Body of pancreas (tissue), 4 donors: ENCODE results near the gene UGDH. TPM values are rescaled to one million over a fixed set of nuclear protein-coding genes. Genes with fewer than 3 reads are reported as not detected.
"Not testable (repeated sequence)": the region's sequence is repeated elsewhere in the genome, so short reads cannot be mapped to it uniquely, and the experiment has no call there.

ENCODE experiments used
- ATAC-seq: fragments of 150-250 bp; one replicate; pipeline ENCODE4 v1.9.1; 2016
- DNase-seq, 4 donors: peaks; one replicate each; pipeline ENCODE4 v3.0.0-alpha.2; 2019
- H3K27ac ChIP-seq, 4 donors: fragments of 200-600 bp; sonication (generic); 1 replicate in 3 of 4; 2 replicates in 1 of 4; pipeline versions ENCODE4 v1.5.1 to v1.6.1; 2016 to 2019; ENCODE audit warnings: mild to moderate bottlenecking in 1 of 4, mixed read lengths in 1 of 4, moderate library complexity in 1 of 4
- H3K27me3 ChIP-seq, 2 donors: fragments of 200-600 bp; sonication (generic); one replicate each; pipeline ENCODE4 v1.6.0; 2016; ENCODE audit warnings: mild to moderate bottlenecking in 1 of 2
- H3K36me3 ChIP-seq, 2 donors: fragments of 200-600 bp; sonication (generic); replicated peaks in 1 of 2; 2 replicates each; pipeline ENCODE4 v1.5.1; 2016; ENCODE audit warnings: low read depth in 2 of 2; ENCODE audit not compliant: insufficient read depth in 1 of 2
- H3K4me1 ChIP-seq: fragments of 200-600 bp; sonication (generic); one replicate; pipeline ENCODE4 v1.6.0; 2016
- H3K4me3 ChIP-seq, 2 donors: fragments of 200-600 bp; sonication (generic); 1 replicate in 1 of 2; 2 replicates in 1 of 2; pipeline ENCODE4 v1.5.1; 2016 to 2019
- H3K9me3 ChIP-seq, 3 donors: fragments of 200-600 bp; sonication (generic); 1 replicate in 2 of 3; 2 replicates in 1 of 3; pipeline ENCODE4 v1.5.1; 2016
- POLR2A ChIP-seq, 3 donors: fragments of 450-650 bp; IDR thresholded peaks; one replicate each; pipeline ENCODE4 v1.6.1; 2016; ENCODE audit warnings: antibody characterized with exemption in 3 of 3, mild to moderate bottlenecking in 2 of 3
- WGBS, 2 donors: methylation state at CpG; one replicate each; pipeline ENCODE4 v1.1.5; 2017; 5-methylcytosine and 5-hydroxymethylcytosine counted together
- intact Hi-C: fragments of 100-400 bp; cut with DNase I; formaldehyde crosslinking; loops from one replicate; pipeline ENCODE4 v1.15.1; 2023
- total RNA-seq, 2 donors: library from RNA; depleted of rRNA; stranded (reverse); fragments of >200 nt; gene quantifications; one replicate each; pipeline ENCODE4 v1.1.0, GENCODE V29; 2016
- TF ChIP-seq, protein P1 (sequence below), 7 experiments: fragments of 450-650 bp in 4 of 7; fragments of 200-600 bp in 3 of 7; sonication (generic) in 3 of 7; IDR thresholded peaks; one replicate each; pipeline ENCODE4 v1.5.1; 2016 to 2019; ENCODE audit warnings: antibody characterized with exemption in 7 of 7

UGDH gene
- total RNA-seq, 2 donors from 2014 or later = 71.1 to 107 TPM

GRCh38 chr4:39510348-39510929 is 16.8 kb downstream of the UGDH start:
- 95% methylated on average over 5 of the region's 5 CpGs for WGBS, 2 donors
- H3K9me3 ChIP-seq = no peaks in the 10 kb centered on the region
- peaks cover 18 to 36% of the 10 kb centered on the region in 2 donors for H3K36me3 ChIP-seq

DNA sequence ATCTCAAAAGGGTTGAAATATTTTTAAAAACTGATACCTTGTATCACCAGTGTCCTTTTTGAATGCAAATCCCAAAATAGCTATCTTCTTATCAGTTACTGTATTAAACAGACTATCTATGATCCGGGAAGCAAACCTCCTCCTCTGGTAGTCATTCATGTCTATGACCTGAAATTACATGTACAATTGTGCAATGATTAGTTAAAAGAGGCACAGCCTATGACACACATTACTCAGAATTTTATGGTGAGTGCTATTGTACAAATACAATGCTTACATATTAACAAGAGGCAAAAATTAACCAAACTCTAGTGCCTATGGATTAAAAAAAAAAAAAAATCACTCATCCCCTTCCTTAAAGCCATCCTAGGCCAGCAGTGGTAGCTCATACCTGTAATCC is 21.7 kb downstream of the UGDH start:
- Histone ChIP-seq H3K9me3 (no peaks in the 10 kb centered on the region), H3K27ac (no peak overlapping the region), H3K27me3 (no peaks in the 10 kb centered on the region), H3K4me1 (no peaks in the 10 kb centered on the region), H3K4me3 (no peak overlapping the region), H3K36me3 (peaks cover 41 to 64% of the 10 kb centered on the region in 2 donors)
- 47 to 49% methylated on average over 1 of the region's 1 CpG for WGBS, 2 donors
- TF ChIP-seq POLR2A (IDR thresholded peaks at IDR 0.05) = no peak
- TF ChIP-seq, protein P1, sequence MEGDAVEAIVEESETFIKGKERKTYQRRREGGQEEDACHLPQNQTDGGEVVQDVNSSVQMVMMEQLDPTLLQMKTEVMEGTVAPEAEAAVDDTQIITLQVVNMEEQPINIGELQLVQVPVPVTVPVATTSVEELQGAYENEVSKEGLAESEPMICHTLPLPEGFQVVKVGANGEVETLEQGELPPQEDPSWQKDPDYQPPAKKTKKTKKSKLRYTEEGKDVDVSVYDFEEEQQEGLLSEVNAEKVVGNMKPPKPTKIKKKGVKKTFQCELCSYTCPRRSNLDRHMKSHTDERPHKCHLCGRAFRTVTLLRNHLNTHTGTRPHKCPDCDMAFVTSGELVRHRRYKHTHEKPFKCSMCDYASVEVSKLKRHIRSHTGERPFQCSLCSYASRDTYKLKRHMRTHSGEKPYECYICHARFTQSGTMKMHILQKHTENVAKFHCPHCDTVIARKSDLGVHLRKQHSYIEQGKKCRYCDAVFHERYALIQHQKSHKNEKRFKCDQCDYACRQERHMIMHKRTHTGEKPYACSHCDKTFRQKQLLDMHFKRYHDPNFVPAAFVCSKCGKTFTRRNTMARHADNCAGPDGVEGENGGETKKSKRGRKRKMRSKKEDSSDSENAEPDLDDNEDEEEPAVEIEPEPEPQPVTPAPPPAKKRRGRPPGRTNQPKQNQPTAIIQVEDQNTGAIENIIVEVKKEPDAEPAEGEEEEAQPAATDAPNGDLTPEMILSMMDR (IDR thresholded peaks at IDR 0.05) = no peak
- intact Hi-C loops = no loop called here
- ATAC-seq = no peak
- DNase-seq = no peak

More at GRCh38 chr4:39510348-39510929, 16.8 kb downstream of the UGDH start:
- H3K4me1 ChIP-seq = peaks cover 10% of the 10 kb centered on the region
- ATAC-seq (no peak), DNase-seq (no peak)
- TF ChIP-seq, protein P1 (IDR thresholded peaks at IDR 0.05) = no peak
- TF ChIP-seq POLR2A (IDR thresholded peaks at IDR 0.05) = no peak
- no peaks in the 10 kb centered on the region for H3K27me3 ChIP-seq
- H3K4me3 ChIP-seq = no peak overlapping the region
- intact Hi-C loops = no loop called here
- no peak overlapping the region for H3K27ac ChIP-seq

- no peaks in the 10 kb centered on the region for H3K4me1 ChIP-seq
- intact Hi-C loops = no loop called here
- H3K36me3 ChIP-seq = peaks cover 35 to 57% of the 10 kb centered on the region in 2 donors
- H3K4me3 ChIP-seq = no peak overlapping the region
- no peaks in the 10 kb centered on the region for H3K9me3 ChIP-seq
- TF ChIP-seq, protein P1 (IDR thresholded peaks at IDR 0.05) = no peak
- no peak for TF ChIP-seq POLR2A (IDR thresholded peaks at IDR 0.05)
- WGBS, 2 donors = 79 to 82% methylated on average over 2 of the region's 2 CpGs
- DNase-seq (no peak), ATAC-seq (no peak)
- no peak overlapping the region for H3K27ac ChIP-seq
- H3K27me3 ChIP-seq = no peaks in the 10 kb centered on the region
These were observed 22.7 kb downstream of the UGDH start for GRCh38 chr4:39504538-39504937.

GRCh38 chr4:39502664-39503035 is 24.6 kb downstream of the UGDH start:
- ATAC-seq, intact Hi-C loops, DNase-seq, H3K4me3 ChIP-seq, H3K9me3 ChIP-seq, H3K27me3 ChIP-seq, H3K4me1 ChIP-seq, H3K27ac ChIP-seq: not testable (repeated sequence)
- 92 to 95% methylated on average over 4 of the region's 4 CpGs for WGBS, 2 donors
- peaks cover 22 to 54% of the 10 kb centered on the region in 2 donors for H3K36me3 ChIP-seq

DNA sequence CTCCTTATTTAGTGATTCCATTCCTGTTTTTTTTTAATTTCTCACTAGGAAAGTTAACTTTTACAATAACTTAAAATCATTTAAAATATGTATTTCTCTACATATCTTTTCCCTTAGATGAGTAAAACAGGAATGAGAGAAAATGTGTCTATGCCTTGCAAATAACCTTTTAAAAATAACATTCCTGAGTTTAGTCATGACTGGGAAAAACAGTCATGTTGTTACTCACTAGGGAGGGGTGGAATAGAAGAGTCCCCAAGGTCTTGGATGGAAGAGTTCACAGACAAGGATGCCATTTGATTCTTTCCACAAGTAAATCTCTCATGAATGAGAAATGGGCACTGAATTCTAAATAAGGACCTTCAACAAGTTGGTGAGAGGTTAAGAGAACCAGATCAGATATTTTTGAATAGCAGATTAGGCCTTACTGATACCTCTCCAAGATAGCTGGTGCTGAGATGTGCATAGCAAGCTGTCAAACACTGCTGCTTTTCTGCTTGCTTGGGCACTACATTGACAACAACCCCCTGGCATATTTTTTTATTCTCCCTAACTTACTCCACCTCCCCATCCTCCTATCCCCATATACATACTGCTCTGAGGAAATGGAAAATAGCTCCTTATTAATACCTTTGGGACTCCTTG is 25.1 kb downstream of the UGDH start:
- Histone ChIP-seq H3K9me3 (no peaks in the 10 kb centered on the region), H3K4me3 (no peak overlapping the region), H3K36me3 (peaks cover 22 to 49% of the 10 kb centered on the region in 2 donors), H3K4me1 (no peaks in the 10 kb centered on the region), H3K27me3 (no peaks in the 10 kb centered on the region), H3K27ac (no peak overlapping the region)
- DNase-seq = no peak
- no peak for ATAC-seq
- TF ChIP-seq POLR2A (IDR thresholded peaks at IDR 0.05) = no peak
- TF ChIP-seq, protein P1 (IDR thresholded peaks at IDR 0.05) = no peak
- intact Hi-C loops = no loop called here
